Muscle layer of duodenum (tissue), 2 donors: ENCODE data around the gene PDZD8.

Experiments used
- H3K27ac ChIP-seq: one replicate; pipeline ENCODE4 v1.7.0; 2013; ENCODE audit warnings: mild to moderate bottlenecking, low read length
- H3K27me3 ChIP-seq: one replicate; pipeline ENCODE4 v1.7.0; 2013; ENCODE audit warnings: low read depth, mild to moderate bottlenecking, control low read depth, low read length
- H3K36me3 ChIP-seq, 2 donors: one replicate each; pipeline ENCODE4 v1.7.0; 2013; ENCODE audit warnings: low read length in 2 of 2, control low read depth in 1 of 2, mild to moderate bottlenecking in 1 of 2; ENCODE audit not compliant: insufficient read depth in 2 of 2, control insufficient read depth in 1 of 2
- H3K4me1 ChIP-seq, 2 donors: one replicate each; pipeline ENCODE4 v1.7.0; 2013; ENCODE audit warnings: low read length in 2 of 2, mild to moderate bottlenecking in 2 of 2, control low read depth in 1 of 2, moderate library complexity in 1 of 2; ENCODE audit not compliant: insufficient read depth in 2 of 2, control insufficient read depth in 1 of 2
- H3K4me3 ChIP-seq, 2 donors: one replicate each; pipeline ENCODE4 v1.7.0; 2013; ENCODE audit warnings: low read length in 2 of 2, low read depth in 1 of 2, mild to moderate bottlenecking in 1 of 2
- H3K9me3 ChIP-seq, 2 donors: one replicate each; pipeline ENCODE4 v1.7.0; 2013; ENCODE audit warnings: low read length in 2 of 2, control low read depth in 1 of 2, mild to moderate bottlenecking in 1 of 2; ENCODE audit not compliant: control insufficient read depth in 1 of 2
- donor health status: healthy.

PDZD8 gene

GRCh38 chr10:117360994-117361667 is 14.1 kb downstream of the PDZD8 start:
- Histone ChIP-seq H3K27ac (no peak overlapping the region), H3K27me3 (no peaks in the 10 kb centered on the region), H3K4me3 (no peak overlapping the region), H3K9me3 (no peaks in the 10 kb centered on the region), H3K36me3 (no peaks in the 10 kb centered on the region), H3K4me1 (peaks cover 16 to 19% of the 10 kb centered on the region in 2 donors)

GRCh38 chr10:117360016-117360415 is 15.2 kb downstream of the PDZD8 start:
- Histone ChIP-seq H3K9me3 (no peaks in the 10 kb centered on the region), H3K4me1 (peaks cover 19 to 24% of the 10 kb centered on the region in 2 donors), H3K27ac (no peak overlapping the region), H3K27me3 (no peaks in the 10 kb centered on the region), H3K36me3 (no peaks in the 10 kb centered on the region), H3K4me3 (no peak overlapping the region)

GRCh38 chr10:117355072-117355471 is 20.2 kb downstream of the PDZD8 start:
- Histone ChIP-seq H3K27me3 (no peaks in the 10 kb centered on the region), H3K4me3 (no peak overlapping the region), H3K27ac (no peak overlapping the region), H3K4me1 (peaks cover 0 to 10% of the 10 kb centered on the region in 2 donors), H3K9me3 (no peaks in the 10 kb centered on the region), H3K36me3 (no peaks in the 10 kb centered on the region)

GRCh38 chr10:117353684-117354083 is 21.6 kb downstream of the PDZD8 start:
- Histone ChIP-seq H3K9me3 (no peaks in the 10 kb centered on the region), H3K4me1 (peaks cover 0 to 10% of the 10 kb centered on the region in 2 donors), H3K36me3 (no peaks in the 10 kb centered on the region), H3K27ac (no peak overlapping the region), H3K27me3 (no peaks in the 10 kb centered on the region), H3K4me3 (no peak overlapping the region)

GRCh38 chr10:117352724-117353123 is 22.5 kb downstream of the PDZD8 start:
- Histone ChIP-seq H3K36me3 (no peaks in the 10 kb centered on the region), H3K4me1 (peaks cover 0 to 10% of the 10 kb centered on the region in 2 donors), H3K27me3 (no peaks in the 10 kb centered on the region), H3K4me3 (no peak overlapping the region), H3K9me3 (no peaks in the 10 kb centered on the region), H3K27ac (no peak overlapping the region)

- no peaks in the 10 kb centered on the region for H3K27me3 ChIP-seq
- no peak overlapping the region for H3K27ac ChIP-seq
- peaks cover 0 to 10% of the 10 kb centered on the region in 2 donors for H3K4me1 ChIP-seq
- H3K4me3 ChIP-seq: no peak overlapping the region
- no peaks in the 10 kb centered on the region for H3K36me3 ChIP-seq
- H3K9me3 ChIP-seq: no peaks in the 10 kb centered on the region
Measured at GRCh38 chr10:117351996-117352395, 23.2 kb downstream of the PDZD8 start.

- Histone ChIP-seq H3K27ac (no peak overlapping the region), H3K27me3 (no peaks in the 10 kb centered on the region), H3K9me3 (no peaks in the 10 kb centered on the region), H3K4me1 (peaks cover 0 to 10% of the 10 kb centered on the region in 2 donors), H3K36me3 (no peaks in the 10 kb centered on the region), H3K4me3 (no peak overlapping the region)
Measured at GRCh38 chr10:117351558-117351957, 23.7 kb downstream of the PDZD8 start.

- Histone ChIP-seq H3K4me1 (peaks cover 0 to 9% of the 10 kb centered on the region in 2 donors), H3K27ac (no peak overlapping the region), H3K27me3 (no peaks in the 10 kb centered on the region), H3K4me3 (no peak overlapping the region), H3K9me3 (no peaks in the 10 kb centered on the region), H3K36me3 (no peaks in the 10 kb centered on the region)
Measured at GRCh38 chr10:117350909-117351308, 24.3 kb downstream of the PDZD8 start.

GRCh38 chr10:117348236-117348635 is 27.0 kb downstream of the PDZD8 start:
- peaks cover 0 to under 1% of the 10 kb centered on the region in 2 donors for H3K4me1 ChIP-seq
- H3K36me3 ChIP-seq: no peaks in the 10 kb centered on the region
- H3K4me3 ChIP-seq: no peak overlapping the region
- H3K9me3 ChIP-seq: no peaks in the 10 kb centered on the region
- H3K27me3 ChIP-seq: no peaks in the 10 kb centered on the region
- no peak overlapping the region for H3K27ac ChIP-seq

- H3K36me3 ChIP-seq: no peaks in the 10 kb centered on the region
- no peak overlapping the region for H3K4me3 ChIP-seq
- H3K9me3 ChIP-seq: no peaks in the 10 kb centered on the region
- peaks cover 0 to 10% of the 10 kb centered on the region in 2 donors for H3K4me1 ChIP-seq
- H3K27me3 ChIP-seq: no peaks in the 10 kb centered on the region
- no peak overlapping the region for H3K27ac ChIP-seq
Measured at GRCh38 chr10:117346574-117346973, 28.7 kb downstream of the PDZD8 start.

GRCh38 chr10:117345143-117345542 is 30.1 kb downstream of the PDZD8 start:
- H3K36me3 ChIP-seq: no peaks in the 10 kb centered on the region
- no peak overlapping the region for H3K27ac ChIP-seq
- H3K4me1 ChIP-seq: peaks cover 0 to 10% of the 10 kb centered on the region in 2 donors
- H3K4me3 ChIP-seq: no peak overlapping the region
- H3K27me3 ChIP-seq: no peaks in the 10 kb centered on the region
- no peaks in the 10 kb centered on the region for H3K9me3 ChIP-seq

- Histone ChIP-seq H3K27me3 (no peaks in the 10 kb centered on the region), H3K4me1 (peaks cover 0 to 10% of the 10 kb centered on the region in 2 donors), H3K36me3 (no peaks in the 10 kb centered on the region), H3K4me3 (no peak overlapping the region), H3K27ac (no peak overlapping the region), H3K9me3 (no peaks in the 10 kb centered on the region)
Measured at GRCh38 chr10:117342641-117343040, 32.6 kb downstream of the PDZD8 start.
